A549 treated with GW870086 at 1 μM for 4 hours (cell line): ENCODE results near the gene EXOC7. TPM values are rescaled to one million over a fixed set of nuclear protein-coding genes. Genes with fewer than 3 reads are reported as not detected.

ENCODE experiments used
- total RNA-seq: library from RNA; stranded (reverse); fragments of 200-300 nt; extraction: Qiagen RNA extraction; gene quantifications from 5 replicates; pipeline ENCODE4 v1.2.3, GENCODE V29; 2022; ENCODE audit warnings: low read depth

Gene EXOC7
- total RNA-seq, result 52.4 to 73.1 TPM (median 62.5 TPM) in 5 replicates

GRCh38 chr17:76103274-76104139 is at the start of gene EXOC7:
Gene EXOC7 (minus strand): TSS chr17:76103787. CDS start chr17:76103692, 95 bp downstream.

GRCh38 chr17:76141212-76142038 is 37.8 kb upstream of the EXOC7 start, which contains the start of gene FOXJ1:
Gene FOXJ1 (minus strand): TSS chr17:76141245. CDS start chr17:76140395, 850 bp downstream.

GRCh38 chr17:76078860-76079534 is 24.6 kb downstream of the EXOC7 start, which contains the start of gene ZACN:
Gene ZACN (plus strand): TSS chr17:76079182. CDS start chr17:76079265, 83 bp downstream.

GRCh38 chr17:76074390-76075363 is 28.9 kb downstream of the EXOC7 start, which contains the start of gene GALR2:
Gene GALR2 (plus strand): TSS chr17:76074781. CDS start chr17:76074884, 103 bp downstream.

GRCh38 chr17:76072148-76072858 is 31.3 kb downstream of the EXOC7 start, which contains the start of gene SRP68:
Gene SRP68 (minus strand): TSS chr17:76072517. CDS start chr17:76072491, 26 bp downstream.

Other genes starting within 250 kb of the EXOC7 start
- gene WBP2, start 248.5 kb downstream of the EXOC7 start, total RNA-seq, result 83.3 to 93.3 TPM (median 89.9 TPM) in 5 replicates
- gene TRIM47, start 225.2 kb downstream of the EXOC7 start, total RNA-seq, result 126 to 197 TPM (median 175 TPM) in 5 replicates
- gene TRIM65, start 206.8 kb downstream of the EXOC7 start, total RNA-seq, result 26.4 to 39.7 TPM (median 36.3 TPM) in 5 replicates
- 88.0 to 126 TPM (median 118 TPM) in 5 replicates for gene MRPL38, start 198.9 kb downstream of the EXOC7 start, total RNA-seq
- 5.6 to 8.5 TPM (median 7.9 TPM) in 5 replicates for gene FBF1, start 162.7 kb downstream of the EXOC7 start, total RNA-seq
- gene ACOX1, start 124.6 kb downstream of the EXOC7 start, total RNA-seq, result 13.0 to 19.0 TPM (median 16.8 TPM) in 5 replicates
- 21.9 to 28.6 TPM (median 25.3 TPM) in 5 replicates for gene TEN1, start 124.5 kb downstream of the EXOC7 start, total RNA-seq
- gene CDK3, start 102.9 kb downstream of the EXOC7 start, total RNA-seq, result 3.9 to 5.6 TPM (median 4.8 TPM) in 5 replicates
- gene EVPL, start 76.5 kb downstream of the EXOC7 start, total RNA-seq, result 15.6 to 19.5 TPM (median 17.9 TPM) in 5 replicates
- gene SRP68, start 31.3 kb downstream of the EXOC7 start, total RNA-seq, result 74.9 to 86.3 TPM (median 82.9 TPM) in 5 replicates
- 0.47 to 1.9 TPM (median 1.6 TPM) in 5 replicates for gene GALR2, start 29.0 kb downstream of the EXOC7 start, total RNA-seq
- 0.18 to 0.50 TPM (median 0.40 TPM) in 5 replicates for gene ZACN, start 24.6 kb downstream of the EXOC7 start, total RNA-seq
- gene FOXJ1, start 37.5 kb upstream of the EXOC7 start, total RNA-seq, result 0.34 to 0.76 TPM (median 0.55 TPM) in 5 replicates
- gene RNF157, start 136.7 kb upstream of the EXOC7 start, total RNA-seq, result 7.0 to 11.5 TPM (median 9.4 TPM) in 5 replicates
- gene UBALD2, start 161.6 kb upstream of the EXOC7 start, total RNA-seq, result 72.5 to 135 TPM (median 115 TPM) in 5 replicates
- 0.58 to 1.2 TPM (median 0.87 TPM) in 5 replicates for gene QRICH2, start 204.5 kb upstream of the EXOC7 start, total RNA-seq